Left ventricle myocardium inferior (tissue), 1 donor: ENCODE results near the gene RNF150. TPM values are rescaled to one million over a fixed set of nuclear protein-coding genes. Genes with fewer than 3 reads are reported as not detected.

Source experiments
- DNase-seq: peaks from one replicate; pipeline ENCODE4 v3.0.0-alpha.2; 2020
- H3K27ac ChIP-seq: fragments of 200-600 bp; replicated peaks from 2 replicates; pipeline ENCODE4 v1.8.0; 2021
- H3K27me3 ChIP-seq: fragments of 200-600 bp; 2 replicates; pipeline ENCODE4 v1.8.0; 2021; ENCODE audit warnings: low read depth
- H3K36me3 ChIP-seq: fragments of 200-600 bp; 2 replicates; pipeline ENCODE4 v1.8.0; 2021
- H3K4me1 ChIP-seq: fragments of 200-600 bp; 2 replicates; pipeline ENCODE4 v1.8.0; 2021
- H3K4me3 ChIP-seq: fragments of 200-600 bp; 2 replicates; pipeline ENCODE4 v1.8.0; 2021; ENCODE audit warnings: mild to moderate bottlenecking, moderate library complexity
- H3K9me3 ChIP-seq: fragments of 200-600 bp; replicated peaks from 2 replicates; pipeline ENCODE4 v1.8.0; 2021
- CTCF ChIP-seq: fragments of 200-600 bp; IDR thresholded peaks from 2 replicates; pipeline ENCODE4 v1.8.0; 2021; ENCODE audit warnings: antibody characterized with exemption, mild to moderate bottlenecking, borderline replicate concordance
- intact Hi-C: fragments of 100-400 bp; cut with micrococcal nuclease; formaldehyde crosslinking; loops from one replicate; pipeline ENCODE4 v1.11.0; 2022
- total RNA-seq: library from RNA; stranded (reverse); fragmentation: NEBNext Ultra II Directional; extraction: Animal tissue kit (Norgen Biotek cat#: 25700); gene quantifications from one replicate; pipeline ENCODE4 v1.2.1, GENCODE V29; 2021
- donor health status: DM: no; HTN: yes; CAD: no; lungs with severe emphysema.

Gene RNF150
- total RNA-seq, 1 donor from 2014 or later: 68.0 TPM

DNA sequence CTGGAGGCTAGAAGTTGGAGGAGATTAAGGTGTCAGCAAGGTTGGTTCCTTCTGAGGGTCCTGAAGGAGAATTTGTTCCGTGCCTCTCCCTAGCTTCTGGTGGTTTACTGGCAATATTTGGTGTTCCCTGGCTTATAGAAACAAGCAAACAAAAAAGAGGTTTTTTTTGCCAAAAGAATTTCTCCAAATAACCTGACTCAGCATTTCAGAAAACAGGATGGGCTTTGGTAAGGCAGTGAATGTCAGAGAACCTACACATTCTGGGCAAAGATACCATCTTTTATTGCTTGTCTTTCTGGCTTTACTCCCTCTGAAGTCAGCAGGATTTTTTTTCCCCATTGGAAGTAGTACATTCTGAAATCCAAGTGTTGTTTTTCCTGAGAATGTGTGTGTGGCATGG is 283.7 kb downstream of the RNF150 start:
- no peaks in the 10 kb centered on the region for H3K4me1 ChIP-seq
- no peak overlapping the region for H3K27ac ChIP-seq
- no peak for TF ChIP-seq CTCF
- no peak for DNase-seq
- no peak overlapping the region for H3K4me3 ChIP-seq
- no peaks in the 10 kb centered on the region for H3K27me3 ChIP-seq
- H3K36me3 ChIP-seq: no peaks in the 10 kb centered on the region
- no peaks in the 10 kb centered on the region for H3K9me3 ChIP-seq
- intact Hi-C loops: no loop called here

- Histone ChIP-seq H3K27me3 (no peaks in the 10 kb centered on the region), H3K4me3 (no peak overlapping the region), H3K36me3 (no peaks in the 10 kb centered on the region), H3K4me1 (no peaks in the 10 kb centered on the region), H3K27ac (no peak overlapping the region), H3K9me3 (peaks cover 3% of the 10 kb centered on the region)
- intact Hi-C loops: no loop called here
- DNase-seq: no peak
- no peak for TF ChIP-seq CTCF
Measured at GRCh38 chr4:140846736-140847135, 286.5 kb downstream of the RNF150 start.

- no peak for TF ChIP-seq CTCF
- no peak overlapping the region for H3K27ac ChIP-seq
- no peaks in the 10 kb centered on the region for H3K27me3 ChIP-seq
- intact Hi-C loops: no loop called here
- H3K4me3 ChIP-seq: no peak overlapping the region
- peaks cover 13% of the 10 kb centered on the region for H3K9me3 ChIP-seq
- no peaks in the 10 kb centered on the region for H3K36me3 ChIP-seq
- H3K4me1 ChIP-seq: peaks cover 6% of the 10 kb centered on the region
- no peak for DNase-seq
Measured at GRCh38 chr4:140844061-140844460, 289.2 kb downstream of the RNF150 start.

DNA sequence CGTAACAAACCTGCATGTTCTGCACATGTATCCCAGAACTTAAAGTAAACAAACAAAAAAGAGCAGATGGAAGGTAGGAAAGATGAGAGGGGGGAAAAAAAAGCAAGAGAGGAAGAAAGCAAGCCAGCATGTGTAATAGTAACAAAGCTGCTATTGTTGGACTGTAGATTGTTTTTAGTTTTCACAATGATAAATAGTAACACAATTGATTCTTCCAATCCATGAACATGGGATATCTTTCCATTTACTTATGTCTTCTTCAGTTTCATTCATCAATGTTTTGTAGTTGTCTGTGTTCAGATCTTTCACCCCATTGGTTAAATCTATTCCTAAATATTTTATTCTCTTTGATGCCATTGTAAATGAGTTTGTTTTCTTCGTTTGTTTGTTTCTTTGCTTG is 292.1 kb downstream of the RNF150 start:
- no peak for TF ChIP-seq CTCF
- no peak overlapping the region for H3K27ac ChIP-seq

DNA sequence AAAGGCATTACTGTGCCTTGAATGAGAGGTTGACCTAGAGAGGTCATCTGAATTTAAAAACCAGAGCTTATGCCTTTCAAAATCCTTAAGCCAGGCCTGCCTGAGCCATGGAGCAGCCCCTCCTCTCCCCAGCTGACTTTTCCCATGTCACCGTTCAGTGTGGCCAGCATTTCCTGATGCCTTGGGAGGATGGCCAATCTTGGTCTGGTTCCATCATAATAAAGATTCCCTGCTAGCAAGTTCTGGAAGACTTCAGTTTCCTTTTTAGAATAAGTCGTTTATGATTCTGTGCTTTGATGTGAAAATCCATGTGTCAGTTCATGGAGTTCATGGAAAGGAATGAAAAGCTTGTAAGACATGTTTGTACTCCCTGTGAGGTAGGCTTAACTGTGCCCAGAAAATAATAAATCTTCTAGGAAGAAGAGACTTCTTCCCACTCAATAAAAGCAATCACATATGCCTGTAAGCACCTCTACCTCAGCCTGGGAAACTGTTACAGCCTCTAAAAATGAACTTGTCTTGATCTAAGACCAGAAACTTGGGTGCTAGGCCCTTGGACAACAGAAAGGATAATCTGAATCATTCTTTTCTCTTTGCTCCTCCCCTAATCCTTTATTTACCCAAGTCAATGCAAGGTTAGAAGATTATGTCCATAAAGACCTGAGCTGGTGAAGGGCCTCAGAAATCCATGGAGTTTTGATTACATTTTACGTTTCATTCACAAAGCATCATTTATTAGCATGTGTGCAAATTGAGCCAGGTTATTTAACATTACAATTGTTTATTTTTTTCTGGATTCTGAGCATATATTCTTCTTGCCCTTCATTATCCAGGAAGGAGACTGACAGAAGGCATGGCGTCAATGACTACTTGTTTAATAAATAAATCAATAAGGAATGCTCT is 293.1 kb downstream of the RNF150 start:
- peaks cover 6% of the 10 kb centered on the region for H3K4me1 ChIP-seq
- no peak for DNase-seq
- no peaks in the 10 kb centered on the region for H3K36me3 ChIP-seq
- no peak for TF ChIP-seq CTCF
- H3K27ac ChIP-seq: peak overlapping the region; percentile 17
- peaks cover 13% of the 10 kb centered on the region for H3K9me3 ChIP-seq
- H3K27me3 ChIP-seq: no peaks in the 10 kb centered on the region
- H3K4me3 ChIP-seq: no peak overlapping the region
- intact Hi-C loops: no loop called here

More for the DNA sequence above, 292.1 kb downstream of the RNF150 start:
- H3K27me3 ChIP-seq: no peaks in the 10 kb centered on the region
- H3K4me1 ChIP-seq: peaks cover 6% of the 10 kb centered on the region
- intact Hi-C loops: no loop called here
- H3K4me3 ChIP-seq: no peak overlapping the region
- no peaks in the 10 kb centered on the region for H3K36me3 ChIP-seq
- DNase-seq: no peak
- H3K9me3 ChIP-seq: peaks cover 13% of the 10 kb centered on the region
